ENCODE data around the gene CALR.
A peak's percentile ranks its signal among the peaks of the same experiment; 100 is the strongest.
"Not testable (repeated sequence)": the region's sequence is repeated elsewhere in the genome, so short reads cannot be mapped to it uniquely, and the experiment has no call there.

The CALR gene

GRCh38 chr19:12937927-12938778 lies at the start of gene CALR:
Gene CALR (plus strand): TSS chr19:12938609. CDS start chr19:12938680, 71 bp downstream.
- DNase-seq (ENCODE audit: extremely low read depth in 1 of 2, low read depth in 1 of 2): peak; percentile 94 to 99

DNA sequence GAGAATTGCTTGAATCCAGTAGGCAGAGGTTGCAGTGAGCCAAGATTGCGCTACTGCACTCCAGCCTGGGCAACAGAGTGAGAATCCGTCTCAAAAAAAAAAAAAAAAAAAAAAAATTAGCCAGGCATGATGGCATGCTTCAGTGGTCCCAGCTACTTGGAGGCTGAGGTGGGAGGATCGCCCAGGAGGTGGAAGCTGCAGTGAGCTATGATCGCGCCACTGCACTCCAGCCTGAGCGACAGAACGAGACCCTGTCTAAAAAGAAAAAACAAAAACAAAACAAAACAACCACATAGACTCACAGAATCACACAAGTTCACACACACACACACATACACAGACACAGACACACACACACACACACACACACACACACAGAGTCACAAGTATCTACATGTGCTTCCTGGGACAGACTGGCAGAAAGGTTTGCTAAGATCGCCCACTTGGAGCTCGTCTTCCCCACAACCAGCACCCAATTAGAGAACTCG lies 48.1 kb upstream of the CALR start:
- not testable (repeated sequence) for DNase-seq (ENCODE audit: extremely low read depth in 1 of 2, low read depth in 1 of 2)

DNA sequence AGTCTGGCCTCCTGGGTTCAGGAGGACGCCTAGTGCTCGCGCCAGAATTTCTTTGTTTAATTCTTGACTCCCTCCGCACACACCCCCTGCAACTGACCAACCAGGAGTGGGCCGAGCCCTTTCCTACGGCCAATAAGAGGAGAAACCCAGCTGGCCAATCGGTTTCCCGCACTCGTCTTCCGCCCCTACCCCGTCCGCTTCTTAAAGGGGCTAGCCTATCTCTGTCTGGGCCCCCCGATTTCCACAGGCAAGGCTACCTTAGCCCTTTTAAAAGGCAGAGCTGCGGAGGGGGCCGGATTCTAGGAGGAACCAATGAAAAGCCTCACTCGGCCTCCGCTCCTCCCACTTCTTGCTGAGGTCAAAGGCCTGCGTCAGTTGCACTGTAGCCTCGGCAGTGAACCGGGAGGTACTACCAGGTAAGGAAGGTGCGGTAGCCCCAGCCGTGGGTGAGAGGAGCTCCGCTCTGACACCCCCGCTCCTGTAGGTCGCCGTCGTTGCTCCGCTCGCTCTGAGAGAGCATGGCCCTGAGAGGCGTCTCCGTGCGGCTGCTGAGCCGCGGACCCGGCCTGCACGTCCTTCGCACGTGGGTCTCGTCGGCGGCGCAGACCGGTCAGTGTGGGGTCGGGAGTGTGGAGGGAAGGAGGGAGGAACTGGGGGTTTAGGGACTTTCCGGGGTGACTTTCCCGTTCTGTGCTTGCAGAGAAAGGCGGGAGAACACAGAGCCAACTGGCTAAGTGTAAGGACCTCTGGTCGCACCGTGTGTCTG lies 47.4 kb upstream of the CALR start, which contains the start of gene GCDH:
Gene GCDH (plus strand): TSS at position 374 of the 766 bp plus-strand sequence. CDS start 145 bp downstream, at position 519.
- peak; percentile 89 to 96 for DNase-seq (ENCODE audit: extremely low read depth in 1 of 2, low read depth in 1 of 2)

DNA sequence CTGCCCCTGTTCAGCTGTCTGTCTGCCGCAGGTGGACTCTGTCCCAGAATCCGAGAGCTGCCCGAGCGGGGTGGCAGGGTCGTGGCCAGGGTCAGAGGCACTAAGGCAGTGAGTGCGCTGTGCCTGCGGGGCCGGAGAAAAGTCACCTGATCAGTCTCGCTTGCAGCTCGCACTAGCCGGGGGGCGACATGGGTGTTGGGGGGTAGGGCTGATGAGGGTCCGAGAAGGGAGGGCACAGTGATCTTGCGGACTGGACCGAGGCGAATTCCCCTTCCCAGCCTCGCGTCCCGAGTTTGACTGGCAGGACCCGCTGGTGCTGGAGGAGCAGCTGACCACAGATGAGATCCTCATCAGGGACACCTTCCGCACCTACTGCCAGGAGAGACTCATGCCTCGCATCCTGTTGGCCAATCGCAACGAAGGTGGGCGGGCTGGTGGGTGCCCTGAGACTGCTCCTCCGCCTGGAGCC lies 46.8 kb upstream of the CALR start:
- DNase-seq (ENCODE audit: extremely low read depth in 1 of 2, low read depth in 1 of 2): no peak

DNA sequence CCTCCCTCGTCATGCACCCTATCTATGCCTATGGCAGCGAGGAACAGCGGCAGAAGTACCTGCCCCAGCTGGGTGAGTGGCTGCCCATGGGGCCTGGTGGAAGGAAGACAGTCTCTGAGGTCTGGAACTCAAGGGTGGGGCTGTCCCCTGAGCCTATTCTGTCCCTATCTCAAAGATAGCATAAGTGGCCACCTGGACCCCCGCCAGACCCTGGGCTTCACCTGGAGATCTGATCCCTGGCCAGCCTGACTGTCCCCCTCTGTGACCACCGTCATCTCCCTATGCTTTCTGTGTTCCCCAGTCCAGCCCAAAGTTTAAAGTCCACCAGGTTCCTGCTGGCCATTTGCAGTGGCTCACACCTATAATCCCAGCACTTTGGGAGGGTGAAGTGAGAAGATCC lies 44.8 kb upstream of the CALR start:
- DNase-seq (ENCODE audit: extremely low read depth in 1 of 2, low read depth in 1 of 2): no peak

GRCh38 chr19:12896460-12896859 lies 41.9 kb upstream of the CALR start:
- DNase-seq (ENCODE audit: extremely low read depth in 1 of 2, low read depth in 1 of 2): no peak

GRCh38 chr19:12899891-12900518 lies 38.4 kb upstream of the CALR start:
- DNase-seq (ENCODE audit: extremely low read depth in 1 of 2, low read depth in 1 of 2): no peak

DNA sequence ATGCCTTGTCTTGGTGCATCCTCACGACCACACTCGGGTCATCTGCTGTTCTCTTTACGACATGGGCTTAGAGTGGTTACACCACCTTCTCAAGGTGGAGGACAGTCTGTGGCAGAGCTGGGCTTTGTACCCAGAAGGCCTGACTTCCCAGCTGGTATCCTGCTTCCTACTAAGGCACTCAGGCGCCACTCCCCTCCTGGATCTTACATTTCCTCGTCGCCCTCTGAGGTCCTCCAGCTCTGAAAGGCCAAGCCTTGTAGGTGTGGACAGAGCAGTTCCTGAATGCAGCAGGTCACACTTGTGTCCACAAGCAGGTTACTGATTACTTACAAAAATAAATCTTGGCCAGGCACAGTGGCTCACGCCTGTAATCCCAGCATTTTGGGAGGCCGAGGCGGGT lies 31.2 kb upstream of the CALR start:
- DNase-seq (ENCODE audit: extremely low read depth in 1 of 2, low read depth in 1 of 2): no peak

GRCh38 chr19:12912571-12912970 lies 25.8 kb upstream of the CALR start:
- DNase-seq (ENCODE audit: extremely low read depth in 1 of 2, low read depth in 1 of 2): no peak

DNA sequence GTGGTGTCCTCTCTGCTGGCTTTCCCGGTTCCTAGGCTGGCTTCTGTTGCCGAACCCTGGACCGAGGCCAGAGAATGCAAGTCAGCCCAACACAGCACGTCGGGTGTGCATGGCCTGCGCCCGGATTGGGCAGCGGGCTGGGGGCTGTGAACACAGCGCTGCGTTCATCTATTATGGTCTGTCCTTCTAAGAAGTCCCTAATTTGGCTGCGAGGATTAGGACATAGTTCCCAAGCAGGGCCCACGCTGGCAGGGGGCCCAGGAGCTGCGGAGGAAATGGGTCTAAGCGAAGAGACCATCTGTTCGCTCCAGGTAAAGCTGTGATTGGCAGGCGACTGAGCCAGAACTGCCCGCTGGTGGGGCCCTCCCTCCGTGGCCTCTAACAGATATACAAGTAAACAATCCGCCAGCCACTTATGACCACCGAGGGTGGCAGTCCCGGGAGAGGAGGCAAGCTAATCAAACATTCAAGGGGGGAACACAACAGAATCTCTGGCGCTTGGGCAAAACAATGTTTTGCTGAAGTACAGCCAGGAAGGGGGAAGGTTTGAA lies 25.3 kb upstream of the CALR start:
- no peak for DNase-seq (ENCODE audit: extremely low read depth in 1 of 2, low read depth in 1 of 2)

DNA sequence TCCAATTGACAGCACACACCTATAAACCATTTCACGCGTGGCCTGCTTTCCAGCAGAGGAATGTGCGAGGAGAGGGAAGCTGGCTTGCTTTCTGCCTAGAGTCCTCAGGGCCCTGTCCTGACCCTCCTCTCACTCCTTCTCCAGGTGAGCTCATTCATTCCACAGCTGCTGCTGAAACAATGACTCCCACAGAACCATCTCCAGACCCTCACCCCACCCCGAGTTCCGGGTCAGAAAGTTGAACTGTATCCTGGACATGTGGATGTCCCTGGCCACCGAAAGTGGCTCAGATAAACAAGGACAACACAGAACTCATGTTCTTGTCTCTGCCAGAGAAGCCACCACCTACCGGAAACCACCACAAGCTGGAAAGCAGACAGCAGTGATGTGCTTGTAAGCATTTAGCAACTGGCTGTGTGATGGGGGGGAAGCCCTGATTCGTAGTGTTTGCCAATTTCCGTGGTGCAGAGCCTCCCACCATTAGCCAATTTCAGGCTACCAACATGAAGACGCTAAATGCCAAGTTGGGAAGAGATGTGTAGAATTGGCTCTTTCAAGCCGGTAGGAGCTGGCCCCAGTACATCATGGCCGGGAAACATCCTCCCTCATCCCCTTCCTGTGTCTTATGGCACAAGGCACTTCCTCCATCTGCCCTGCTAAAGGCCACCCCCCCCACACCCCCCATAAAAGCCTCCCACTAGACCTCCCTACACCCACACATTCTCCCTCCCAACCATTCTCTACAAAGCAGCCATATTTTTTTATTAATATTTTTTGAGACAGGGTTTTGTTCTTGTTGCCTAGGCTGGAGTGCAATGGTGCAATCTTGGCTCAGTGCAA lies 24.3 kb upstream of the CALR start:
- no peak for DNase-seq (ENCODE audit: extremely low read depth in 1 of 2, low read depth in 1 of 2)

DNA sequence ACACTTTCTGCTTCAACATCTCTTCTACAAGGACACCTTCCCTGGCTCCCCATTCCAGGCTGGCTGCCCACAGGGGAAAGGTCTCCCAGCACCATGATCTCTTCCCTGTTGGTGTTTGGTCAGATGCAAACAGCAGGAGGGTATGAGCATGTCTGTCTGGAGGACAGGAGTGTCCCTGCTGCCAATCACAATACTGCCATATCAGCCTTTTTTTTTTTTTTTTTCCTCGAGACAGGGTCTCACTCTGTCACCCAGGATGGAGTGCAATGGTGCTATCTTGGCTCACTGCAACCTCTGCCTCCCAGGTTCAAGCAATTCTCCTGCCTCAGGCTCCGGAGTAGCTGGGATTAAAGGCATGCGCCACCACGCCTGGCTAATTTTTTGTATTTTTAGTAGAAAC lies 22.5 kb upstream of the CALR start:
- DNase-seq (ENCODE audit: extremely low read depth in 1 of 2, low read depth in 1 of 2): not testable (repeated sequence)

DNA sequence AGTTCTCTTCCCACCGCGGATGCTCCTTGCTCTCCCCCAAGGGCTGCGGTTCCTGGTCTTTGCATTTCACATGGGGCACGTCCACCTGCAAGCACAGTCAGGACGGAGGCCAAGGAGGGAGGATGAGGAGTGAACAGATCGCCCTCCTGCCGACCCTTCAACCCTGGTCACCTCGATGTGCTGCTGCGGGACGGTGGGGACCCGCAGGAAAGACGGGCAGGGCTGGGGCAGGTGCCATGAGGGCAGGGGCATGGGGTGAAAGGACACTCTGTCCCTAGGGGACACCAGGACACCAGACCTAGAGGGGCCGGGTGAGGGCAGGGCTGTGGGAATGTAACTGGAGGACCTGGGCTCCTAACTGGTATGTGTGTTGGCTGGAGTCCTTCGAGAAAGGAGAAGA lies 20.2 kb upstream of the CALR start:
- DNase-seq (ENCODE audit: extremely low read depth in 1 of 2, low read depth in 1 of 2): no peak

DNA sequence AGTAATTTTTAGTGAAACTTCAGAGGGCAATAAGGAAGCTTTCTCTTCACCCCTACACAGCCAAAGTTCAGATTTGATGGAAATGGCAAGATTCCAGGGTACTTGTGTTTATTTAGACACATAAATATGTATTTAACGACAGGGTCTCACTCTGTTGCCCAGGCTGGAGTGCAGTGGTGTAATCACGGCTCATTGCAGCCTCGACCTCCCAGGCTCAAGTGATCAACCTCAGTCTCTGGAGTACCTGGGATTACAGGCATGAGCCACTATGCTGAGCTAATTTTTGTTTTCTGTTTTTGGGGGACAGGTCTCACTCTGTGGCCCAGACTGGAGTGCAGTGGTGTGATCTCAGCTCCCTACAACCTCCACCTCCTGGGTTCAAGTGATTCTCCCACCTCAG lies 17.4 kb upstream of the CALR start:
- DNase-seq (ENCODE audit: extremely low read depth in 1 of 2, low read depth in 1 of 2): no peak

DNA sequence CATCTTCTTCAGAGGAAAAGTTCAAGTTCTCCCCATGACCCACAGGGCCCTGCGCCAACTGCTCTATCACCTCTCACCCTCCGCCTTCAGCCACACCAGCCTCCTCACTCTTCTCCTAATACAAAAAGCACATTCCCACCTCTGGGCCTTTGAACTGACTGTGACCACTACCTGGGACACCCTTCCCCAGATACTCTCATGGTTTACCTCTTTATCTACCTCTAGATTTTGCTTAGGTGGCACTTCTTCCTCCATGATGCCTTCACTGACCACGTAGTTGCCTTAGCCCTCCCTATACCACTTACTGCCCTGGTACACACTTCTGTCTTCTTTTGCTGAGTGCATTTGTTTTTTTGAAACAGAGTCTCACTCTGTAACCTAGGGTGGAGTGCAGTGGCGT lies 15.4 kb upstream of the CALR start:
- DNase-seq (ENCODE audit: extremely low read depth in 1 of 2, low read depth in 1 of 2): no peak

DNA sequence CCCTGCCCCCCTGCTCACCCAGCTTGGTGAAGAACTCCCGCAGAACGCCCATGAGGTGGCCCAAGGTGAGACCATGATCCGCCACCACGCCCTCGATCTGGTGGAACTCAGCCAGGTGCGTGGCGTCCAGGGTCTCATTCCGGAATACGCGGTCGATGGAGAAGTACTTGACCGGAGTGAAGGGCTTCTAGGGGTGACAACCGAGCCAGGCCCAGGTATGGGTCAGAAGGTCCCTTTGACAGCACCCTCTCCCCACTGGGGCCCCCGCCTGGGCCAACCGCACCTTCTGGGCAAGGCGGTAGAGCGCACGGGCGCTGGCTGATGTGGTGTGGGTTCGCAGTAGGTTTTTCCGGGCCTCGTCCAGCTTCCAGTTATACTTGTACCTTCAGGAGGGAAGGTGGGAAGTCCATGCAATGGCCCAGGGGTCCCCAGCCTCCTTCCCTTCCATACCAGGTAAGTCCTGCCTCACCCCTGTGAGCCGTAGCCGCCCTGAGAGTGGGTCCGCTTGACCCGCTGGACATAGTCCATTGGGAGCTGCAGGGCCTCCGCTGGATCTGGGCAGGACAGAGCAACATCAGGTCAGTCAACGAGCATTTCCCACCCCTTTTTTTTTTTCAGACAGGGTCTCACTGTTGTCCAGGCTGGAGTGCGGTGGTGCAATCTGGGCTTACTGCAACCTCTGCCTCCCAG lies 13.6 kb upstream of the CALR start:
- DNase-seq (ENCODE audit: extremely low read depth in 1 of 2, low read depth in 1 of 2): no peak

GRCh38 chr19:12930002-12930645 lies 8.3 kb upstream of the CALR start:
- DNase-seq (ENCODE audit: extremely low read depth in 1 of 2, low read depth in 1 of 2): no peak

DNA sequence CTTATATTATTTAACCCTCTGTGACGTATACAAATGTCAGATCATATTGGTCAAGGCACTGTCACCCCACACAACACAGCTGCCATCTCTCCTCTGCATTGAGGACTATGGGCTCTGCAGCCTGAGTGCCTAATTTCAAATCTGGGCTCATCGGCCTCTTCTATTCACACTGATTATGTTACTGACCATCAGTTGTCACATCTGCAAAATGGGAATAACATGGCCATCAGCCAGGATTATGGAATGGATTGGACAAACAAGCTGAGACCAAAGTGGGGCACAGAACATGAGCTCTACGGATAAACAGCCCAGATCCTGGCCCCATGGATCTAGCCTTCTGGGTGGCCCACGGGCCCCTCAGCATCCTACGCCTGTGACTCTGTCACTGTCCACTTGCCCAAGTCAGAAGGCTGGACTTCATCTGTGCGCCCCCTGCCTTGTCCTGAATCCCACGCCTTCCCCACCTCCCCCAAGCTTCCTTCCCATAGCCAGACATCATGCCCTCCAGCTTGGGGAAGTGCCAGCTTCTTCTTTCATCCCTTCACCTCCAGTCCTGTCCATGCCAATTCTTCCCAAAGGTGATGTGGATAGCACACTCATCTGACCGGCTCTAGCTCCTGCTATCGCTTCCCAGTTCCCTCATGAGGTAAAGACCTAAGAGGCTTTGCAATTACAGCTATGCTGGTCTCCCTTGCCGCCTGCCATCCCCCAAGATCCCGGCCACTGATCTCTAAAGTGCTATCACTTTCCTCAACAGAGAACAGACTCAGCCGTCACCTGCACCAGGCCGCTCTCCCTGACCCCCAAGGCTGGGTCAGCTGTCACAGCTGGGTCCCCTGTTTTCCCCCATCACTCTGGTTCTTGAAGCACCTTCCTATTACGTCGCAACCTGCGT lies 5.8 kb upstream of the CALR start:
- DNase-seq (ENCODE audit: extremely low read depth in 1 of 2, low read depth in 1 of 2): no peak
